GM08714 (cell line): Measurements from ENCODE around the gene GSK3B.
"Not testable (repeated sequence)": the region's sequence is repeated elsewhere in the genome, so short reads cannot be mapped to it uniquely, and the experiment has no call there.

Source experiments
- H3K4me3 ChIP-seq: fragments of 200-500 bp; sonication (Bioruptor generic); 2 replicates; pipeline ENCODE4 v1.5.1; 2014; ENCODE audit warnings: mild to moderate bottlenecking, low read length, inconsistent platforms
- ZNF274 ChIP-seq: IDR thresholded peaks from 2 replicates; pipeline ENCODE4 v1.6.1; 2012; ENCODE audit warnings: mild to moderate bottlenecking, low read depth, low read length

Gene GSK3B

GRCh38 chr3:120025520-120025919 is 68.7 kb downstream of the GSK3B start:
- TF ChIP-seq ZNF274 = no peak

GRCh38 chr3:120024103-120024502 is 70.1 kb downstream of the GSK3B start:
- H3K4me3 ChIP-seq = no peak overlapping the region
- TF ChIP-seq ZNF274 = no peak

More at GRCh38 chr3:120025520-120025919, 68.7 kb downstream of the GSK3B start:
- H3K4me3 ChIP-seq = no peak overlapping the region

- no peak overlapping the region for H3K4me3 ChIP-seq
- TF ChIP-seq ZNF274 = no peak
Measured at GRCh38 chr3:120022729-120023128, 71.5 kb downstream of the GSK3B start.

GRCh38 chr3:120021523-120021922 is 72.7 kb downstream of the GSK3B start:
- H3K4me3 ChIP-seq = no peak overlapping the region
- no peak for TF ChIP-seq ZNF274

- no peak overlapping the region for H3K4me3 ChIP-seq
- no peak for TF ChIP-seq ZNF274
Measured at GRCh38 chr3:120018299-120018698, 75.9 kb downstream of the GSK3B start.

GRCh38 chr3:120017692-120018091 is 76.6 kb downstream of the GSK3B start:
- H3K4me3 ChIP-seq = no peak overlapping the region
- no peak for TF ChIP-seq ZNF274

- no peak for TF ChIP-seq ZNF274
- no peak overlapping the region for H3K4me3 ChIP-seq
Measured at GRCh38 chr3:120013481-120013880, 80.8 kb downstream of the GSK3B start.

- not testable (repeated sequence) for H3K4me3 ChIP-seq
Measured at GRCh38 chr3:120005741-120006140, 88.5 kb downstream of the GSK3B start.

GRCh38 chr3:120004008-120004498 is 90.2 kb downstream of the GSK3B start:
- H3K4me3 ChIP-seq = not testable (repeated sequence)

GRCh38 chr3:119998166-119998565 is 96.1 kb downstream of the GSK3B start:
- no peak overlapping the region for H3K4me3 ChIP-seq
- no peak for TF ChIP-seq ZNF274

- no peak overlapping the region for H3K4me3 ChIP-seq
Measured at GRCh38 chr3:119990888-119991287, 103.4 kb downstream of the GSK3B start.

GRCh38 chr3:119989981-119990655 is 104.1 kb downstream of the GSK3B start:
- H3K4me3 ChIP-seq = no peak overlapping the region
- no peak for TF ChIP-seq ZNF274

More at GRCh38 chr3:119990888-119991287, 103.4 kb downstream of the GSK3B start:
- no peak for TF ChIP-seq ZNF274

GRCh38 chr3:119986812-119987211 is 107.4 kb downstream of the GSK3B start:
- not testable (repeated sequence) for H3K4me3 ChIP-seq

- TF ChIP-seq ZNF274 = no peak
- H3K4me3 ChIP-seq = no peak overlapping the region
Measured at GRCh38 chr3:119981386-119981785, 112.9 kb downstream of the GSK3B start.

GRCh38 chr3:119978554-119979208 is 115.6 kb downstream of the GSK3B start:
- no peak overlapping the region for H3K4me3 ChIP-seq

More at GRCh38 chr3:119978554-119979208, 115.6 kb downstream of the GSK3B start:
- no peak for TF ChIP-seq ZNF274
